Thyroid gland (tissue), 4 donors: ENCODE measurements around the gene MYO19. TPM values are rescaled to one million over a fixed set of nuclear protein-coding genes. Genes with fewer than 3 reads are reported as not detected.
"Not testable (repeated sequence)": the region's sequence is repeated elsewhere in the genome, so short reads cannot be mapped to it uniquely, and the experiment has no call there.

Experiments used
- DNase-seq, 2 donors: peaks; one replicate each; pipeline ENCODE4 v3.0.0-alpha.2; 2019
- H3K27ac ChIP-seq, 3 donors: fragments of 200-600 bp; sonication (generic); 1 replicate in 2 of 3; 2 replicates in 1 of 3; pipeline ENCODE4 v1.5.1; 2016 to 2019; ENCODE audit warnings: mild to moderate bottlenecking in 1 of 3, moderate library complexity in 1 of 3
- H3K27me3 ChIP-seq: fragments of 200-600 bp; sonication (generic); one replicate; pipeline ENCODE4 v1.5.1; 2019
- H3K36me3 ChIP-seq, 2 donors: fragments of 200-600 bp; sonication (generic); one replicate each; pipeline ENCODE4 v1.5.1; 2016 to 2019
- H3K4me1 ChIP-seq, 2 donors: fragments of 200-600 bp; sonication (generic); one replicate each; pipeline ENCODE4 v1.5.1; 2017 to 2019
- H3K4me3 ChIP-seq, 3 donors: fragments of 200-600 bp; sonication (generic); replicated peaks in 1 of 3; 1 replicate in 2 of 3; 2 replicates in 1 of 3; pipeline ENCODE4 v1.5.1; 2016; ENCODE audit warnings: mild to moderate bottlenecking in 1 of 3
- H3K9me3 ChIP-seq: fragments of 200-600 bp; sonication (generic); one replicate; pipeline ENCODE4 v1.5.1; 2017
- POLR2A ChIP-seq, 2 donors: fragments of 450-650 bp; IDR thresholded peaks; one replicate each; pipeline ENCODE4 v1.6.1; 2017; ENCODE audit warnings: antibody characterized with exemption in 2 of 2, mild to moderate bottlenecking in 2 of 2, moderate library complexity in 1 of 2
- WGBS, 2 donors: methylation state at CpG; one replicate each; pipeline ENCODE4 v1.1.5; 2017; 5-methylcytosine and 5-hydroxymethylcytosine counted together
- intact Hi-C: fragments of 100-400 bp; cut with DNase I; formaldehyde crosslinking; loops from one replicate; pipeline ENCODE4 v1.15.1; 2023
- total RNA-seq, 4 donors: library from RNA; depleted of rRNA; stranded (reverse); fragments of >200 nt; gene quantifications; one replicate each; pipeline ENCODE4 v1.2.3, GENCODE V29; 2016
- TF ChIP-seq, protein P1 (sequence below), 6 experiments: fragments of 200-600 bp in 3 of 6; fragments of 450-650 bp in 3 of 6; sonication (generic) in 3 of 6; IDR thresholded peaks; one replicate each; pipeline ENCODE4 v1.5.1; 2016 to 2019; ENCODE audit warnings: antibody characterized with exemption in 6 of 6, mild to moderate bottlenecking in 2 of 6, inconsistent platforms in 1 of 6, moderate library complexity in 1 of 6

The MYO19 gene
- total RNA-seq, 4 donors from 2014 or later: 45.6 to 80.0 (median 64.5) TPM

DNA sequence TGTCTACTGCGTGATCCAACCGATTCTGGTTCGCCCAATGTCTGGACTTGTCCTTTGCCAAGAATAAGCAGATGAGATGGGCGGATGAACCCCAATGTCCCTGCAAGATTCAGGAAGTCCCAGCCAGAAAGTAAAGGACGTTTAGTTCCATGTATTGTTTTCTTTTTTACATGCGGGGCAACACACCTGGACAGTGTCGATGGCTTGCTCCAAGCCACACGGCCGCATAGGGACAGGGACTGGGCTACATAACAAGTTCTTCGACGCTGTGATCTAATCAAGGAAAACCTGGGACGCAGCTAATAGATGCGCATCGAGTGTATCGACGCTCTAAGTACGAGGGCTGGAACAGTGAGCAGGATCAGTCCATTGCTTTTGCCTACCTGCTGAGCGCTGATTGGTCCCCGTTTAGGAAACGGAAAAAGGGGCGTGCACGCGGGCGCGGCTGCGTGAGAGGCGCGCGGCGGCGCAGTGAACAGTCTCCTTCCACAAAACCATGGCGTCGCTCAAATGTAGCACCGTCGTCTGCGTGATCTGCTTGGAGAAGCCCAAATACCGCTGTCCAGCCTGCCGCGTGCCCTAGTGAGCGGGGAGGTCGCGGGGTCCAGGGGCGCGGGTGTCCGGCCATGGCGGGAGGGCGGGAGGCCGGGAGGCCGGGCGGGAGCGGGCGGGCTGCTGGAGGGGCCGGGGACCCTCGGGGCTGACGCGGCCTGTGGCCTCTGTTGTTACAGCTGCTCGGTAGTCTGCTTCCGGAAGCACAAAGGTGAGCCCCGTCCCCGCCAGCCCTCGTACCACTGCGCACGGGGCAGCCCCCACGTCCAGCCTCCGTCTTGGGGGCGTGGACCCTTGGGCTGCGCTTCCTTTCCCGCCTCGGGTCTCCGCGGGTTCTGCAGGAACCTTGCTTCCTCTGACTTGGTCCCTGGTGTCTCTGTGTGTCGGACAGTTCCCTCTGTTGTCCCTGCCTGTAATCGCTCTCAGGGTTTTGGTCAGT lies 48.2 kb downstream of the MYO19 start, which contains the start of gene ZNHIT3:
Gene ZNHIT3, plus strand, starts transcription at position 478 of the 991 bp plus-strand sequence. Its CDS starts 19 bp downstream, at position 497.
- WGBS, 2 donors: 0% methylated on average over 25 to 57 of the region's 73 CpGs
- DNase-seq: peak; percentile 91 to 92
- Histone ChIP-seq H3K4me1 (peaks cover 25 to 30% of the 10 kb centered on the region in 2 donors), H3K9me3 (no peaks in the 10 kb centered on the region), H3K36me3 (no peaks in the 10 kb centered on the region), H3K27me3 (no peaks in the 10 kb centered on the region), H3K4me3 (peak within 1 kb of the TSS; percentile 34 to 91 (median 62)), H3K27ac (peak within 1 kb of the TSS in 2 of 3 donors; percentile 72 to 82)
- intact Hi-C loops: no loop called here
- TF ChIP-seq POLR2A (IDR thresholded peaks at IDR 0.05): peak in 1 of 2 donors; percentile 69
- TF ChIP-seq, protein P1, sequence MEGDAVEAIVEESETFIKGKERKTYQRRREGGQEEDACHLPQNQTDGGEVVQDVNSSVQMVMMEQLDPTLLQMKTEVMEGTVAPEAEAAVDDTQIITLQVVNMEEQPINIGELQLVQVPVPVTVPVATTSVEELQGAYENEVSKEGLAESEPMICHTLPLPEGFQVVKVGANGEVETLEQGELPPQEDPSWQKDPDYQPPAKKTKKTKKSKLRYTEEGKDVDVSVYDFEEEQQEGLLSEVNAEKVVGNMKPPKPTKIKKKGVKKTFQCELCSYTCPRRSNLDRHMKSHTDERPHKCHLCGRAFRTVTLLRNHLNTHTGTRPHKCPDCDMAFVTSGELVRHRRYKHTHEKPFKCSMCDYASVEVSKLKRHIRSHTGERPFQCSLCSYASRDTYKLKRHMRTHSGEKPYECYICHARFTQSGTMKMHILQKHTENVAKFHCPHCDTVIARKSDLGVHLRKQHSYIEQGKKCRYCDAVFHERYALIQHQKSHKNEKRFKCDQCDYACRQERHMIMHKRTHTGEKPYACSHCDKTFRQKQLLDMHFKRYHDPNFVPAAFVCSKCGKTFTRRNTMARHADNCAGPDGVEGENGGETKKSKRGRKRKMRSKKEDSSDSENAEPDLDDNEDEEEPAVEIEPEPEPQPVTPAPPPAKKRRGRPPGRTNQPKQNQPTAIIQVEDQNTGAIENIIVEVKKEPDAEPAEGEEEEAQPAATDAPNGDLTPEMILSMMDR (IDR thresholded peaks at IDR 0.05): no peak

DNA sequence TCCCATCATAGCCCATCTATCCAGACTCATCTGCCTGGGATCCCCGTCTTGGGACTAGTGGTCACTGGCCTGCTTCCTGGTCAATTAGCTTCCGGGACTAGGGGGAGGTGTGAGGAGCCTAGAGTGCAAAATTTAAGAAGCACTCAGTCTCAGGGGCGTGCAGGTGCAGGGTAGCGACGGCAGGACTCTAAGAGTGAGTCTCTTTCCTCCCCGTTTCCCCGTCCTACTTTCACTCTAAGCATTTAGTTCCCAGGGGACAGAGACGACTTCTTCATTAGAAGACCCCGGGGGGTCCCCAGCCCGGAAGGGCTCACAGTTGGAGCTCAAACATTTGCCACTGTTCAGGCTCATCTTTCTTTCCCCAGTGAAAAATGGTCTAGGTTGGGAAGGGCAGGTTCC lies 48.9 kb downstream of the MYO19 start:
- no peaks in the 10 kb centered on the region for H3K36me3 ChIP-seq
- H3K9me3 ChIP-seq: no peaks in the 10 kb centered on the region
- H3K4me3 ChIP-seq: peak overlapping the region in 2 of 3 donors; percentile 2 to 91
- no peak for TF ChIP-seq POLR2A (IDR thresholded peaks at IDR 0.05)
- TF ChIP-seq, protein P1 (IDR thresholded peaks at IDR 0.05): no peak
- H3K27me3 ChIP-seq: no peaks in the 10 kb centered on the region
- DNase-seq: no peak
- peaks cover 25 to 30% of the 10 kb centered on the region in 2 donors for H3K4me1 ChIP-seq
- 26 to 37% methylated on average over 10 of the region's 10 CpGs for WGBS, 2 donors
- H3K27ac ChIP-seq: no peak overlapping the region
- intact Hi-C loops: no loop called here

DNA sequence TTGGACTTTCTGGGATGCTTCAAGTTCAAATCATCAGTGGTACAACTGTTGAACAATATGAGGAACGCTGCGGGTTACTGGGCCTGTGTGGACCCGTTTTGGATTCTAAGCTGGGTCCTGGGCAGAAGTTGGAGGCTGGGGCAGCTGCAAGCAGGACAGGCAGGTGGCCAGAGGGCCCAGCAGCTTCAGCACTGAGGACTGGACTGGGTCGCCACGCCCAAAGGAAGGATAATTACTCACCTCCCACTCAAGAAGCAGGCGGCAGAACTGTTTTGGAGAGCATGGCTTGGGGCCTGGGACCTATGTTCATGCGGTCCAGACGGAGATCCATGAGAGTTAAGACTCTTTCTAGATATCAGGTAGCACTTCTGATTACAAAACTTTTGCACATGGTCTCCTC lies 49.6 kb downstream of the MYO19 start:
- H3K36me3 ChIP-seq: no peaks in the 10 kb centered on the region
- H3K27me3 ChIP-seq: no peaks in the 10 kb centered on the region
- H3K27ac ChIP-seq: no peak overlapping the region
- TF ChIP-seq, protein P1 (IDR thresholded peaks at IDR 0.05): no peak
- no peak for TF ChIP-seq POLR2A (IDR thresholded peaks at IDR 0.05)
- H3K9me3 ChIP-seq: no peaks in the 10 kb centered on the region
- intact Hi-C loops: no loop called here
- H3K4me3 ChIP-seq: no peak overlapping the region
- DNase-seq: no peak
- 87 to 92% methylated on average over 8 of the region's 8 CpGs for WGBS, 2 donors
- H3K4me1 ChIP-seq: peaks cover 25 to 30% of the 10 kb centered on the region in 2 donors

DNA sequence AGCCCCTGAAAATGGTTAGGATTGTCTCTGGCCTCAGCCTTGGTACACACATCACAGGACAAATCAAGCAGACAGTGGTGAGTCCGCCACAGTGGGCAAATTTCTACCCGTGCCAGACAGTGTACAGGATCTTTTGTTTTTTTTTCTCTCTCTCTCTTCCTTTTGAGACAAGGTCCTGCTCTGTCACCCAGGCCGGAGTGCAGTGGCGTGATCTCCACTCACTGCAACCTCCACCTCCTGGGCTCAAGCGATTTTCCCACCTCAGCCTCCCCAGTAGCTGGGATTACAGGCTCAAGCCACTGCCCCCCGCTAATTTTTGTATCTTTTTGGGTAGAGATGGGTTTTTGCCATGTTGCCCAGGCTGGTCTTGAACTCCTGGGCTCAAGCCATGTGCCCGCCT lies 50.6 kb downstream of the MYO19 start:
- intact Hi-C loops: not testable (repeated sequence)
- 81 to 83% methylated on average over 7 of the region's 7 CpGs for WGBS, 2 donors

DNA sequence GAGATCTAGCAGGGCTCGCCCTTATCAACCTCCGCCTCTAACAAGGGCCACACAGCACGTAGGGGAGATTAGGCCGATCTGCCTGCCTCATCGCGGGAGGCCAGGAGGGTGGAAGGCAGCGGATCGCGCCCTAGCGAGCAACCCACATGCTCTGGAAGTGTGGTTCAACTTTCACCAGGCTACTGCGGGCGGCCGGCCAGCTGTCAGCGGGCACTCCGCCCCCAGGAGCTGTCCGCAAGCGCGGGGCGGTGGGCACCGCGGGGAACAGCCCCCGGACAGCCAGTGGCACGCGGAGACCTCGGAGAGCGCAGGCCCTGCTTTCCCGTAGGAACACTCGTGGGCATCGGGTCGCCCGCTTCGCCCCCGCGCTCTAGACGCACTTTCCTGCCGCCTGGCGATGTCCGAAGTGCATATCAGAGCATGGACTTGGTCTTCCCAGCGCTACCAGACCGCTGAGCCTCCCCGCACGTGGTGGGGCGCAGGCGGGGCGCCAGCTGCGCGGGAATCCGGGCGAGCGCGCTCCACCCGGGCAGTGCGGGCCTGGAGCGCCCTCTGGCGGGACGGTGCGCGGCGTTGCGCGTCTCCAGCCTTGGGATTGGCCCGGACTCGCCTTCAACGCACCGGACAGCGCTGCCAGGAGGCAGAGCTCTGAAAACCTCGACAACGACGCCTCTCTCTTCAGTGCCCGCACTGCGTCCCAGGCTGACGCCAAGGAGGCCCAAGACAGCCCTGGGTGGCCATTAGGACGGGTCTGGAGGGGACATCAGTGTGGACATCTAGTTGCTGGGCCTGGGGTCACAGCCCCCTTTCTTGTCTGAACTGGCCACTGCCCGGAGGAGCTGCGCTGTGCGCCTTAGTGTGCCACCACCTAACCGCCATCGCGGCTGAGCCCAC lies 51.8 kb downstream of the MYO19 start:
- Histone ChIP-seq H3K36me3 (no peaks in the 10 kb centered on the region), H3K4me1 (peaks cover 24 to 25% of the 10 kb centered on the region in 2 donors), H3K9me3 (no peaks in the 10 kb centered on the region), H3K4me3 (peak overlapping the region in 1 of 3 donors; percentile 31), H3K27me3 (no peaks in the 10 kb centered on the region), H3K27ac (no peak overlapping the region)
- DNase-seq: peak; percentile 84 to 88
- intact Hi-C loops: no loop called here
- no peak for TF ChIP-seq POLR2A (IDR thresholded peaks at IDR 0.05)
- TF ChIP-seq, protein P1 (IDR thresholded peaks at IDR 0.05): peak; percentile 65 to 97 (median 92)
- WGBS, 2 donors: 1 to 16% methylated on average over 25 to 30 of the region's 79 CpGs

More for the DNA sequence above, 50.6 kb downstream of the MYO19 start:
- H3K27ac ChIP-seq, H3K4me3 ChIP-seq, H3K9me3 ChIP-seq, H3K36me3 ChIP-seq, H3K27me3 ChIP-seq, DNase-seq: not testable (repeated sequence)
- H3K4me1 ChIP-seq: peaks cover 25 to 30% of the 10 kb centered on the region in 2 donors
